Ascending aorta (tissue), 2 donors: ENCODE measurements around the gene SERPINA12. TPM values are rescaled to one million over a fixed set of nuclear protein-coding genes. Genes with fewer than 3 reads are reported as not detected.

Experiments
- DNase-seq, 2 donors: peaks; one replicate each; pipeline ENCODE4 v3.0.0-alpha.2; 2019; ENCODE audit warnings: low spot score in 2 of 2
- H3K27ac ChIP-seq, 2 donors: fragments of 200-600 bp; sonication (generic); one replicate each; pipeline ENCODE4 v1.5.1; 2016 to 2017; ENCODE audit warnings: mild to moderate bottlenecking in 1 of 2
- H3K27me3 ChIP-seq: fragments of 200-600 bp; sonication (generic); one replicate; pipeline ENCODE4 v1.5.1; 2017
- H3K36me3 ChIP-seq, 2 donors: fragments of 200-600 bp; sonication (generic); one replicate each; pipeline ENCODE4 v1.5.1; 2016
- H3K4me1 ChIP-seq, 2 donors: fragments of 200-600 bp; sonication (generic); one replicate each; pipeline ENCODE4 v1.5.1; 2016 to 2017; ENCODE audit warnings: mild to moderate bottlenecking in 1 of 2
- H3K4me3 ChIP-seq, 2 donors: fragments of 200-600 bp; sonication (generic); one replicate each; pipeline ENCODE4 v1.5.1; 2016 to 2017; ENCODE audit warnings: mild to moderate bottlenecking in 1 of 2
- H3K9me3 ChIP-seq, 2 donors: fragments of 200-600 bp; sonication (generic); one replicate each; pipeline ENCODE4 v1.5.1; 2016
- CTCF ChIP-seq, 3 experiments: fragments of 200-600 bp in 2 of 3; fragments of 450-650 bp in 1 of 3; sonication (generic) in 2 of 3; IDR thresholded peaks; one replicate each; pipeline ENCODE4 v1.5.1; 2016 to 2019; ENCODE audit warnings: antibody characterized with exemption in 3 of 3, mild to moderate bottlenecking in 1 of 3, moderate library complexity in 1 of 3
- intact Hi-C: fragments of 100-400 bp; cut with DNase I; formaldehyde crosslinking; loops from one replicate; pipeline ENCODE4 v1.15.1; 2023
- total RNA-seq: library from RNA; depleted of rRNA; stranded (reverse); fragments of >200 nt; gene quantifications from one replicate; pipeline ENCODE4 v1.1.0, GENCODE V29; 2016

The SERPINA12 gene
- total RNA-seq, 1 donor from 2014 or later = not detected

DNA sequence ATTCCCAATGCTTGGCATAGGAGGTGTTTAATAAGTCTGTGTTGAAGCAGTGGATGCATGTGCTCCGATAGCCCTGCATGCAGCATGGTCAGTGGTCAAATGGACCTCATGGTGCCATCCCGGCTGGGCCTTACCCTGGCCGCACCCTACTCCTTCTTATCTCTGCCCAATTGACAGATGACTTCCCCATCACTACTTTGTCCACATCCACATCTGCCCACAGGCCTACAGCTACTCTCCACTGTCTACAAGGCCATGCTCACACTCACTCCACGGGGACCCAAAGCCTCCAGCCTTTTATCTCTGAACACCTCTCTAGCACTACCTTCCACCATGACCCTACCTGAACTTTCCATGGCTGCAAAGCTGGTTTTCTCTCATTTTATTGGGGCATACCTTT, 68.1 kb downstream of the SERPINA12 start:
- H3K27me3 ChIP-seq = no peaks in the 10 kb centered on the region
- intact Hi-C loops = no loop called here
- no peaks in the 10 kb centered on the region for H3K9me3 ChIP-seq
- no peak overlapping the region for H3K27ac ChIP-seq
- H3K4me3 ChIP-seq = no peak overlapping the region
- H3K36me3 ChIP-seq = no peaks in the 10 kb centered on the region
- DNase-seq = no peak
- no peaks in the 10 kb centered on the region for H3K4me1 ChIP-seq
- TF ChIP-seq CTCF (IDR thresholded peaks at IDR 0.05) = no peak

DNA sequence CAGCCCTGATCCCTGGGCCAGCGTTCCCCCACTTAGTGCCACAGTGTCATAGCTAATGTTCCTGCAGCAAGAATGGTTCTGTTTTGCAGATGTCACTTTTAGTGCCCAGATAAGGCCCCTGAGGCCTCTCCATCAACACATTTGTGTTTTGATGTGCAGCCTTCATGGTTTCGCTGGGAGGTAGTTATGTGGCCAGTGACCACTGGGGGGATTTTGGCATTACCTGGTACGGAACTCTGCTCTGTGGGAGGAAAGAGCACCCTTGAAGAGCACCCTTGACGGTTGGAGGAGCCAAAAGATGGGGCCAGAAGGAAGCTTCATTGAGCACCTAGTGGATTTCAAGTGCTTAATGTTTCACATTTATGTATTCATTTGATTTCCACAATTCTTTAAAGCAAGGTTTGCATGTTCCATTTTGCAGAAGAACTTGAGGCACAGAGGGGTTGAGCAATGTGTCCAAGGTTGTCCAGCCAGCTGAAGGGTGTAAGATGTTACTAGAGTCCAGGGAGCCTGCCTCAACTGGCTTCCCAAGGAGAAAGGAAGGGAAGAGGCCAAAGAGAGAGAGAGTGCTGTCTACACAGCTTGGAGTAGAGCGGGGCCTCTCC, 69.7 kb downstream of the SERPINA12 start:
- Histone ChIP-seq H3K4me3 (no peak overlapping the region), H3K9me3 (no peaks in the 10 kb centered on the region), H3K27me3 (no peaks in the 10 kb centered on the region), H3K4me1 (no peaks in the 10 kb centered on the region), H3K27ac (no peak overlapping the region), H3K36me3 (no peaks in the 10 kb centered on the region)
- intact Hi-C loops = no loop called here
- no peak for TF ChIP-seq CTCF (IDR thresholded peaks at IDR 0.05)
- no peak for DNase-seq

Other genes starting within 250 kb of the SERPINA12 start
- gene SERPINA10, start 216.2 kb downstream of the SERPINA12 start, total RNA-seq = not detected
- not detected for gene SERPINA6, start 186.1 kb downstream of the SERPINA12 start, total RNA-seq
- gene SERPINA2, start 142.8 kb downstream of the SERPINA12 start, total RNA-seq = not detected
- gene SERPINA1, start 120.9 kb downstream of the SERPINA12 start, total RNA-seq = 34.3 TPM
- not detected for gene SERPINA11, start 56.7 kb downstream of the SERPINA12 start, total RNA-seq
- not detected for gene SERPINA9, start 33.3 kb downstream of the SERPINA12 start, total RNA-seq
- gene SERPINA4, start 52.0 kb upstream of the SERPINA12 start, total RNA-seq = not detected
- 4.3 TPM for gene SERPINA5, start 72.0 kb upstream of the SERPINA12 start, total RNA-seq
- gene SERPINA3, start 102.9 kb upstream of the SERPINA12 start, total RNA-seq = 207 TPM